T-helper 17 cell (primary cell): ENCODE results near the gene GPC6. TPM values are rescaled to one million over a fixed set of nuclear protein-coding genes. Genes with fewer than 3 reads are reported as not detected.

Experiments
- ATAC-seq: fragments of 150-1000 bp; cut with Tn5 transposase; 2 replicates; pipeline ENCODE4 v1.10.0; 2021; ENCODE audit warnings: mild to moderate bottlenecking, moderate library complexity
- DNase-seq, 3 donors: peaks; one replicate each; pipeline versions ENCODE4 v3.0.0 to v3.0.0-alpha.2; 2020 to 2021
- H3K9me3 ChIP-seq: one replicate; pipeline ENCODE4 v1.7.0; 2013; ENCODE audit warnings: low read length, mild to moderate bottlenecking; ENCODE audit not compliant: control insufficient read depth, poor library complexity, severe bottlenecking
- H3K27ac Mint-ChIP-seq: one replicate; pipeline ENCODE4 v1.8.0; 2022; ENCODE audit warnings: mild to moderate bottlenecking, moderate library complexity, mixed read lengths
- H3K27me3 Mint-ChIP-seq: one replicate; pipeline ENCODE4 v1.8.0; 2022; ENCODE audit warnings: mixed read lengths
- H3K36me3 Mint-ChIP-seq: one replicate; pipeline ENCODE4 v1.8.0; 2022; ENCODE audit warnings: low read depth, mixed read lengths
- H3K4me1 Mint-ChIP-seq: one replicate; pipeline ENCODE4 v1.8.0; 2022; ENCODE audit warnings: mild to moderate bottlenecking, mixed read lengths
- H3K4me3 Mint-ChIP-seq: one replicate; pipeline ENCODE4 v1.8.0; 2022; ENCODE audit warnings: mild to moderate bottlenecking, moderate library complexity, mixed read lengths
- total RNA-seq, 4 donors: library from RNA in 2 of 4; stranded (reverse) in 2 of 4; gene quantifications; one replicate each; pipeline ENCODE4 v1.2.3 and lab custom pipeline; 2022 to 2026

Gene GPC6
- total RNA-seq, 2 donors from 2014 or later: not detected

- no peak for ATAC-seq
- DNase-seq: no peak
- Mint-ChIP-seq H3K36me3 (no peaks in the 10 kb centered on the region), H3K4me3 (no peak overlapping the region), H3K4me1 (no peaks in the 10 kb centered on the region), H3K27me3 (no peaks in the 10 kb centered on the region), H3K27ac (no peak overlapping the region)
- no peaks in the 10 kb centered on the region for H3K9me3 ChIP-seq
These were observed 99.7 kb downstream of the GPC6 start for GRCh38 chr13:93326234-93326811.

- no peaks in the 10 kb centered on the region for H3K4me1 Mint-ChIP-seq
- no peak overlapping the region for H3K27ac Mint-ChIP-seq
- H3K9me3 ChIP-seq: no peaks in the 10 kb centered on the region
- no peaks in the 10 kb centered on the region for H3K27me3 Mint-ChIP-seq
- no peaks in the 10 kb centered on the region for H3K36me3 Mint-ChIP-seq
- ATAC-seq: no peak
- no peak overlapping the region for H3K4me3 Mint-ChIP-seq
- no peak for DNase-seq
These were observed 102.3 kb downstream of the GPC6 start for GRCh38 chr13:93328943-93329342.

GRCh38 chr13:93336728-93337127, 110.1 kb downstream of the GPC6 start:
- Mint-ChIP-seq H3K4me1 (no peaks in the 10 kb centered on the region), H3K27me3 (no peaks in the 10 kb centered on the region), H3K27ac (no peak overlapping the region), H3K4me3 (no peak overlapping the region), H3K36me3 (no peaks in the 10 kb centered on the region)
- ATAC-seq: no peak
- DNase-seq: no peak
- H3K9me3 ChIP-seq: peaks cover 3% of the 10 kb centered on the region

GRCh38 chr13:93338030-93338429, 111.4 kb downstream of the GPC6 start:
- Mint-ChIP-seq H3K36me3 (no peaks in the 10 kb centered on the region), H3K27me3 (no peaks in the 10 kb centered on the region), H3K4me3 (no peak overlapping the region), H3K4me1 (no peaks in the 10 kb centered on the region), H3K27ac (no peak overlapping the region)
- ATAC-seq (no peak), DNase-seq (no peak)
- H3K9me3 ChIP-seq: peaks cover 3% of the 10 kb centered on the region

- no peak overlapping the region for H3K4me3 Mint-ChIP-seq
- H3K27me3 Mint-ChIP-seq: no peaks in the 10 kb centered on the region
- H3K4me1 Mint-ChIP-seq: no peaks in the 10 kb centered on the region
- DNase-seq: no peak
- peaks cover 3% of the 10 kb centered on the region for H3K9me3 ChIP-seq
- H3K36me3 Mint-ChIP-seq: no peaks in the 10 kb centered on the region
- no peak overlapping the region for H3K27ac Mint-ChIP-seq
- ATAC-seq: no peak
These were observed 112.3 kb downstream of the GPC6 start for GRCh38 chr13:93338906-93339305.

GRCh38 chr13:93339550-93339949, 112.9 kb downstream of the GPC6 start:
- H3K27ac Mint-ChIP-seq: no peak overlapping the region
- H3K4me1 Mint-ChIP-seq: no peaks in the 10 kb centered on the region
- no peak for DNase-seq
- ATAC-seq: no peak
- no peaks in the 10 kb centered on the region for H3K27me3 Mint-ChIP-seq
- H3K9me3 ChIP-seq: peaks cover 3% of the 10 kb centered on the region
- no peak overlapping the region for H3K4me3 Mint-ChIP-seq
- no peaks in the 10 kb centered on the region for H3K36me3 Mint-ChIP-seq

- H3K4me3 Mint-ChIP-seq: no peak overlapping the region
- ATAC-seq (no peak), DNase-seq (no peak)
- no peaks in the 10 kb centered on the region for H3K36me3 Mint-ChIP-seq
- no peaks in the 10 kb centered on the region for H3K4me1 Mint-ChIP-seq
- peaks cover 3% of the 10 kb centered on the region for H3K9me3 ChIP-seq
- no peaks in the 10 kb centered on the region for H3K27me3 Mint-ChIP-seq
- H3K27ac Mint-ChIP-seq: no peak overlapping the region
These were observed 114.9 kb downstream of the GPC6 start for GRCh38 chr13:93341517-93341916.

- no peaks in the 10 kb centered on the region for H3K36me3 Mint-ChIP-seq
- no peak for ATAC-seq
These were observed 116.5 kb downstream of the GPC6 start for GRCh38 chr13:93343097-93343496.

GRCh38 chr13:93344048-93344705, 117.6 kb downstream of the GPC6 start:
- H3K27ac Mint-ChIP-seq: no peak overlapping the region
- H3K9me3 ChIP-seq: peaks cover 3% of the 10 kb centered on the region
- ATAC-seq: no peak
- no peaks in the 10 kb centered on the region for H3K27me3 Mint-ChIP-seq
- H3K36me3 Mint-ChIP-seq: no peaks in the 10 kb centered on the region
- no peak overlapping the region for H3K4me3 Mint-ChIP-seq
- DNase-seq: no peak
- H3K4me1 Mint-ChIP-seq: no peaks in the 10 kb centered on the region

More at GRCh38 chr13:93343097-93343496, 116.5 kb downstream of the GPC6 start:
- peaks cover 3% of the 10 kb centered on the region for H3K9me3 ChIP-seq
- Mint-ChIP-seq H3K27ac (no peak overlapping the region), H3K4me1 (no peaks in the 10 kb centered on the region), H3K4me3 (no peak overlapping the region), H3K27me3 (no peaks in the 10 kb centered on the region)
- DNase-seq: no peak

- Mint-ChIP-seq H3K4me3 (no peak overlapping the region), H3K4me1 (no peaks in the 10 kb centered on the region), H3K27ac (no peak overlapping the region), H3K36me3 (no peaks in the 10 kb centered on the region), H3K27me3 (no peaks in the 10 kb centered on the region)
- H3K9me3 ChIP-seq: peaks cover 3% of the 10 kb centered on the region
- ATAC-seq (no peak), DNase-seq (no peak)
These were observed 118.4 kb downstream of the GPC6 start for GRCh38 chr13:93345024-93345423.

- DNase-seq: no peak
- no peak overlapping the region for H3K4me3 Mint-ChIP-seq
- no peak for ATAC-seq
These were observed 119.2 kb downstream of the GPC6 start for GRCh38 chr13:93345770-93346169.

GRCh38 chr13:93352616-93353015, 126.0 kb downstream of the GPC6 start:
- DNase-seq (no peak), ATAC-seq (no peak)
- no peak overlapping the region for H3K4me3 Mint-ChIP-seq
- H3K27ac Mint-ChIP-seq: no peak overlapping the region
- H3K36me3 Mint-ChIP-seq: no peaks in the 10 kb centered on the region
- H3K9me3 ChIP-seq: no peaks in the 10 kb centered on the region
- H3K4me1 Mint-ChIP-seq: no peaks in the 10 kb centered on the region
- H3K27me3 Mint-ChIP-seq: no peaks in the 10 kb centered on the region

More at GRCh38 chr13:93345770-93346169, 119.2 kb downstream of the GPC6 start:
- H3K36me3 Mint-ChIP-seq: no peaks in the 10 kb centered on the region
- no peaks in the 10 kb centered on the region for H3K27me3 Mint-ChIP-seq
- H3K9me3 ChIP-seq: peaks cover 3% of the 10 kb centered on the region
- no peak overlapping the region for H3K27ac Mint-ChIP-seq
- no peaks in the 10 kb centered on the region for H3K4me1 Mint-ChIP-seq

- Mint-ChIP-seq H3K27ac (no peak overlapping the region), H3K4me3 (no peak overlapping the region), H3K4me1 (no peaks in the 10 kb centered on the region), H3K36me3 (no peaks in the 10 kb centered on the region), H3K27me3 (no peaks in the 10 kb centered on the region)
- ATAC-seq (no peak), DNase-seq (no peak)
- no peaks in the 10 kb centered on the region for H3K9me3 ChIP-seq
These were observed 128.5 kb downstream of the GPC6 start for GRCh38 chr13:93355094-93355493.

GRCh38 chr13:93356469-93356868, 129.9 kb downstream of the GPC6 start:
- ATAC-seq: no peak
- H3K4me1 Mint-ChIP-seq: no peaks in the 10 kb centered on the region
- no peaks in the 10 kb centered on the region for H3K36me3 Mint-ChIP-seq
- no peak overlapping the region for H3K27ac Mint-ChIP-seq
- no peaks in the 10 kb centered on the region for H3K9me3 ChIP-seq
- no peak for DNase-seq
- no peaks in the 10 kb centered on the region for H3K27me3 Mint-ChIP-seq
- H3K4me3 Mint-ChIP-seq: no peak overlapping the region
